Kidney (tissue), 14 donors: Measurements from ENCODE around the gene KCNA2. TPM values are rescaled to one million over a fixed set of nuclear protein-coding genes. Genes with fewer than 3 reads are reported as not detected.
A peak's percentile ranks its signal among the peaks of the same experiment; 100 is the strongest.

Experiments used
- DNase-seq, 5 donors: peaks; one replicate each; pipeline ENCODE4 v3.0.0-alpha.2; 2013 to 2020
- FAIRE-seq: peaks from 2 replicates; lab custom pipeline; 2012; peaks lifted over from hg19 to GRCh38; lab: Jason Lieb, UNC
- H3K27ac ChIP-seq, 2 donors: one replicate each; pipeline ENCODE4 v1.7.0; 2013; ENCODE audit warnings: low read depth in 2 of 2, low read length in 2 of 2, inconsistent platforms in 1 of 2
- H3K27me3 ChIP-seq: one replicate; pipeline ENCODE4 v1.7.1; 2013; ENCODE audit warnings: low read length, inconsistent platforms; ENCODE audit not compliant: control insufficient read depth, insufficient read depth
- H3K36me3 ChIP-seq, 3 donors: one replicate each; pipeline versions ENCODE4 v1.7.0 to v1.7.1; 2013; ENCODE audit warnings: low read length in 3 of 3, control low read depth in 1 of 3, inconsistent platforms in 1 of 3; ENCODE audit not compliant: insufficient read depth in 3 of 3, control insufficient read depth in 2 of 3
- H3K4me1 ChIP-seq, 3 donors: one replicate each; pipeline versions ENCODE4 v1.7.0 to v1.7.1; 2013; ENCODE audit warnings: low read length in 3 of 3, inconsistent platforms in 1 of 3, low read depth in 1 of 3; ENCODE audit not compliant: control insufficient read depth in 2 of 3, insufficient read depth in 2 of 3
- H3K4me3 ChIP-seq, 3 donors: one replicate each; pipeline versions ENCODE4 v1.7.0 to v1.8.1; 2013; ENCODE audit warnings: low read length in 3 of 3, control low read depth in 1 of 3, inconsistent platforms in 1 of 3
- H3K9ac ChIP-seq, 3 donors: one replicate each; pipeline versions ENCODE4 v1.7.0 to v1.7.1; 2013; ENCODE audit warnings: low read length in 3 of 3, control low read depth in 1 of 3, inconsistent platforms in 1 of 3
- H3K9me3 ChIP-seq, 3 donors: one replicate each; pipeline versions ENCODE4 v1.7.0 to v1.7.1; 2013; ENCODE audit warnings: low read length in 3 of 3, control low read depth in 1 of 3, inconsistent platforms in 1 of 3; ENCODE audit not compliant: control insufficient read depth in 2 of 3, insufficient read depth in 1 of 3
- intact Hi-C: fragments of 100-400 bp; cut with DNase I; formaldehyde crosslinking; loops from one replicate; pipeline ENCODE4 v1.11.1; 2022
- polyA plus RNA-seq: library from polyadenylated mRNA; stranded (reverse); fragments of 350-450 nt; fragmentation: Illumina TruSeq; extraction: RNeasy Lipid Tissue Mini Kit (QIAGEN cat#74804); gene quantifications from one replicate; pipeline ENCODE4 v1.2.3, GENCODE V29; 2014; ENCODE audit warnings: low read depth, low replicate concordance; ENCODE audit not compliant: insufficient read depth
- total RNA-seq: library from RNA; stranded (reverse); fragmentation: NEBNext Ultra II Directional; extraction: Animal tissue kit (Norgen Biotek cat#: 25700); gene quantifications from one replicate; pipeline ENCODE4 v1.2.1, GENCODE V29; 2021
- TF ChIP-seq, protein P1 (sequence below): IDR thresholded peaks from 3 replicates; pipeline ENCODE4 v1.5.1; 2012; ENCODE audit warnings: mild to moderate bottlenecking, moderate library complexity, borderline replicate concordance; ENCODE audit not compliant: insufficient read depth; ENCODE audit errors: extremely low read depth
- donor health status: control.
- donor health status: control.
- donor health status: control.
- donor health status: control.
- donor health status: control.
- donor health status: DM: yes; HTN: yes; CAD: no.
- donor health status: Normal renal cell carcinoma (clear cell type).

Gene KCNA2
- total and polyA plus RNA-seq, 2 donors from 2014 or later: 0.09 to 1.3 TPM

DNA sequence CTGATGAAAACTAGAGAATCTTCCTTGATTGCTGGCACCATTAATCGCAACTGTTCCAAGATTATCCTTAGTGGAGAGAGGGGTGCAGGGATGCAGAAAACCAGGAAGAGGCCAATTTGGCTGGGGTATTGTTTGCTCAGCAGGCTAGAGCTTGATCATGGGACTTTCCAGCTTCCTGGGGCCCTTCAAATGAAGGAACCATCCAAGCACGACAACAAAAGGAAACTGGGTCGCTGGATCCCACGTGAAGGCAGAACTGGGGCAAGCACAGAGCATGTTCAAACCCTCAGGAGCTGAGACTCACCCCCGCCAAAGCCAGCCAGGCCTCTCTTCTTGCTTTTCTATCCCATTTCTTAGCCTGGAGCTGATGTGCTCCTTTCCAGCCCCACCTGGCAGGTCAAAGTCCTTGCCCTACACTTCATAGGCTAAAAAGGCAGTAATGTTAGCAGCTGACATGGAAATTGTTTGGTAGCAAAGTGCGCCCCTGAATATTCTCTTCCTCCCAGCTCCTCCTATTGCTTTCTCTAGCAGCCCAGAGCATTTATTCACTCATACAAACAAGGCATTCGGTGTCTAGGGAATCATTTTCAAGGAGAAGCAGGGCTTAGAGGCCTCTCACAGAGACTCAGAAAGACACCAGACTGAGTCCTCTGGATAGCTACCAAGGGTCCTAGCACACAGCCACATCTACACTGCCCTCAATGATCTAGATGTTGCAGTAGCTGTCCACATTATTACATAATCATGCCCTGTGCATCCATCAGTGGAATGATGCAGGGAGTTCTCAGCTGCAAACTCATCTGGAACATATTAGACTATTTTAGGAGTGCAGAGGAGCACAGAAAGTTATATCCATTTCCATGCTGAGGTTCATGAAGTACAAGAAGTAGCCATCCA, 11.5 kb downstream of the KCNA2 start:
- H3K9me3 ChIP-seq: no peaks in the 10 kb centered on the region
- peaks cover 2% of the 10 kb centered on the region for H3K27me3 ChIP-seq
- H3K4me3 ChIP-seq: no peak overlapping the region
- no peak for FAIRE-seq
- H3K36me3 ChIP-seq: no peaks in the 10 kb centered on the region
- TF ChIP-seq, protein P1, sequence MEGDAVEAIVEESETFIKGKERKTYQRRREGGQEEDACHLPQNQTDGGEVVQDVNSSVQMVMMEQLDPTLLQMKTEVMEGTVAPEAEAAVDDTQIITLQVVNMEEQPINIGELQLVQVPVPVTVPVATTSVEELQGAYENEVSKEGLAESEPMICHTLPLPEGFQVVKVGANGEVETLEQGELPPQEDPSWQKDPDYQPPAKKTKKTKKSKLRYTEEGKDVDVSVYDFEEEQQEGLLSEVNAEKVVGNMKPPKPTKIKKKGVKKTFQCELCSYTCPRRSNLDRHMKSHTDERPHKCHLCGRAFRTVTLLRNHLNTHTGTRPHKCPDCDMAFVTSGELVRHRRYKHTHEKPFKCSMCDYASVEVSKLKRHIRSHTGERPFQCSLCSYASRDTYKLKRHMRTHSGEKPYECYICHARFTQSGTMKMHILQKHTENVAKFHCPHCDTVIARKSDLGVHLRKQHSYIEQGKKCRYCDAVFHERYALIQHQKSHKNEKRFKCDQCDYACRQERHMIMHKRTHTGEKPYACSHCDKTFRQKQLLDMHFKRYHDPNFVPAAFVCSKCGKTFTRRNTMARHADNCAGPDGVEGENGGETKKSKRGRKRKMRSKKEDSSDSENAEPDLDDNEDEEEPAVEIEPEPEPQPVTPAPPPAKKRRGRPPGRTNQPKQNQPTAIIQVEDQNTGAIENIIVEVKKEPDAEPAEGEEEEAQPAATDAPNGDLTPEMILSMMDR: no peak
- H3K27ac ChIP-seq: no peak overlapping the region
- H3K4me1 ChIP-seq: no peaks in the 10 kb centered on the region
- no peak overlapping the region for H3K9ac ChIP-seq
- DNase-seq: peak in 1 of 5 donors; percentile 7
- intact Hi-C loops: no loop called here

DNA sequence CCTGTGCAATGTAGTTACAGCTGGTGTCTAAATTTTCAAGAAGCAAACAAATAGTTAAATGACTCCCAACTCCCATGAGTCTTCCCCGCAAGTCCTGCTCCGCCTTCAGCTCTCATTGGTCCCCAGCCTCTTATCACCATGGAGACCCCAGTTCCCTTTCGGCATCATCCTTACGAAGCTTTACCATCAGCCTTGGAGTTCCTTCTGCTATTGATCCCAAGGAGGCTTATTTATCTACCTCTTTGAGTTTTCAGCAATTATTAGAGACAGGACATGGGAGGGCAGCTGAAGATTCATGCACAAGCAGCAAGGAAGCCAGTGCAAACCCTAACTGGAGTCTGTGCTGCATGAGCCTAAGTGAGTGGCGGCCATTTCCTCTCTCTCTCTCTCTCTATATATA, 12.3 kb downstream of the KCNA2 start:
- TF ChIP-seq, protein P1: no peak
- Histone ChIP-seq H3K27ac (no peak overlapping the region), H3K27me3 (peaks cover 2% of the 10 kb centered on the region), H3K4me1 (no peaks in the 10 kb centered on the region), H3K36me3 (no peaks in the 10 kb centered on the region), H3K9me3 (no peaks in the 10 kb centered on the region), H3K9ac (no peak overlapping the region), H3K4me3 (no peak overlapping the region)
- peak in 1 of 5 donors; percentile 9 for DNase-seq
- intact Hi-C loops: no loop called here
- no peak for FAIRE-seq

DNA sequence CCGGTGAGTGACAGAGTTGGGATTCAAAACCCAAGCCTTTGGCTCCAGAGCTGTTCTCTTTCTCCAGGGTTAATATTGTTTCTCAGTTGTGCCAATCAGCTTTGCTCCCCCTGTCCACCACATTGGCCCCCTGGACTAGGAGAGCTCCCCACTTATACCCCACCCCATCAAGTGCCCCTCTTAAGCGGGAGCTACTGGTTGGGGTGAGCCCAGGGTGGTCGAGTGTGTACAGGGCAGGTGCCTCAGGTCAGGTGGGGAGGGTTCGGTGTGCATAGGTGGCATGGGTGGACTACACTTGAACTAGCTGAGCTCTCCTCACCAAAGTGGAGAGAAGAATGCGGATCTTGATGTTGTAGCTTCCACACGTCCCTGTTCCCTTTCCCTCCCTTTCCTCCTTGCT, 14.2 kb downstream of the KCNA2 start:
- no peak for FAIRE-seq
- H3K27me3 ChIP-seq: peaks cover 2% of the 10 kb centered on the region
- intact Hi-C loops: no loop called here

More for the DNA sequence above, 14.2 kb downstream of the KCNA2 start:
- H3K9me3 ChIP-seq: no peaks in the 10 kb centered on the region
- no peak overlapping the region for H3K4me3 ChIP-seq
- TF ChIP-seq, protein P1: no peak
- no peaks in the 10 kb centered on the region for H3K4me1 ChIP-seq
- no peak overlapping the region for H3K9ac ChIP-seq
- no peaks in the 10 kb centered on the region for H3K36me3 ChIP-seq
- H3K27ac ChIP-seq: no peak overlapping the region
- peak in 1 of 5 donors; percentile 9 for DNase-seq
